Measurements from ENCODE around the gene PTPN6.

Gene PTPN6

GRCh38 chr12:6942331-6942665, 8.9 kb upstream of the PTPN6 start:
- DNase-seq: no peak

GRCh38 chr12:6943389-6943721, 7.8 kb upstream of the PTPN6 start:
- DNase-seq: peak; percentile 70

GRCh38 chr12:6943722-6944380, 7.3 kb upstream of the PTPN6 start, which contains the start of the genes C12orf57 and RNU7-1:
Gene C12orf57 (plus strand): TSS chr12:6944022. CDS start chr12:6944122, 100 bp downstream.
Gene RNU7-1 (plus strand): TSS chr12:6943816.
- peak; percentile 72 for DNase-seq

- peak; percentile 85 for DNase-seq
Measured at GRCh38 chr12:6944381-6945186, 6.6 kb upstream of the PTPN6 start.

- no peak for DNase-seq
Measured at GRCh38 chr12:6945613-6946012, 5.5 kb upstream of the PTPN6 start.

GRCh38 chr12:6946033-6946919, 4.9 kb upstream of the PTPN6 start:
- peak; percentile 53 for DNase-seq

- no peak for DNase-seq
Measured at GRCh38 chr12:6946920-6947374, 4.2 kb upstream of the PTPN6 start.

- DNase-seq: no peak
Measured at GRCh38 chr12:6947615-6948014, 3.5 kb upstream of the PTPN6 start.

- DNase-seq: no peak
Measured at GRCh38 chr12:6948873-6949594, 2.1 kb upstream of the PTPN6 start.

- DNase-seq: no peak
Measured at GRCh38 chr12:6950401-6950801, 755 bp upstream of the PTPN6 start.

GRCh38 chr12:6951551-6952120, 480 bp downstream of the PTPN6 start:
- DNase-seq: no peak

- no peak for DNase-seq
Measured at GRCh38 chr12:6952121-6952862, 1.1 kb downstream of the PTPN6 start.

GRCh38 chr12:6952863-6953441, 1.8 kb downstream of the PTPN6 start:
- no peak for DNase-seq

- peak; percentile 66 for DNase-seq
Measured at GRCh38 chr12:6953442-6954315, 2.5 kb downstream of the PTPN6 start.

- DNase-seq: no peak
Measured at GRCh38 chr12:6954316-6955107, 3.4 kb downstream of the PTPN6 start.

GRCh38 chr12:6955108-6956020, 4.2 kb downstream of the PTPN6 start:
- DNase-seq: no peak

GRCh38 chr12:6956021-6956727, 5.0 kb downstream of the PTPN6 start:
- no peak for DNase-seq

Measured in stimulated activated CD4-positive, alpha-beta T cell treated with anti-CD3 and anti-CD28 coated beads, Interleukin-4, amount 100 ng/mL, for 1 hour (primary cell).